G401.6 (cell line): ENCODE measurements around the gene ZEB2.

Experiments
- FAIRE-seq: peaks from 2 replicates; lab custom pipeline; 2012; peaks lifted over from hg19 to GRCh38; lab: Jason Lieb, UNC

Gene ZEB2

GRCh38 chr2:144449028-144449406 is 70.9 kb downstream of the ZEB2 start:
- FAIRE-seq: no peak

DNA sequence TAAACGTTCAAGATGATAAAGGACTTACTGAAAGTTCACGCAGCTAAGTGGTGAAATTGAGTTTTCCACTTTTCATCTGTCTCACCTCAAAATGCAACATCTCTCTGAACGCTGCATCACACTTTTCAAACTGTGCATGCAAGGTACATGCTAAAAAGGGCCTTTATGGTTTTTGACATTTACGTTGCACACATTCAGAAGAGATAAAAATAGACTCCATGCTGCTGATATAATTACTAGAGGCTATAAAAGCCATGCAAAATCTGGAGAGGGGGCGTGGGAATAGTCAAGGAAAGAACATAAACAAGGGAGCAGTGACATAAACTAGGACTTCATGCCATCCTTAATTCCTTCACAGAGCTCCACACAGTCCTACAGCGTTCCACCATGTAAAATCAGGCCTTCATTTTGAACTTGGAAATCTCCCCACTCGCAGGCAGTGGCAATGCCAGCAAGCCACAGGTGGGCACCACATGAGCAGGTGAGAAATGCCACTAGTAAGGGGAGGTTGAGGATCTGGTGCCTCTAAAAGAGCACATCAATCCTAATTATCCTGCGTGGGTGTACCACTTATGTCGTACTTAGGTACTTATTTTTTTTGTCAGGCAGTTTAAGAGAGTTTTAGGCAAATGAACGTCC is 71.4 kb downstream of the ZEB2 start:
- FAIRE-seq: no peak

GRCh38 chr2:144447535-144447934 is 72.4 kb downstream of the ZEB2 start:
- FAIRE-seq: no peak

DNA sequence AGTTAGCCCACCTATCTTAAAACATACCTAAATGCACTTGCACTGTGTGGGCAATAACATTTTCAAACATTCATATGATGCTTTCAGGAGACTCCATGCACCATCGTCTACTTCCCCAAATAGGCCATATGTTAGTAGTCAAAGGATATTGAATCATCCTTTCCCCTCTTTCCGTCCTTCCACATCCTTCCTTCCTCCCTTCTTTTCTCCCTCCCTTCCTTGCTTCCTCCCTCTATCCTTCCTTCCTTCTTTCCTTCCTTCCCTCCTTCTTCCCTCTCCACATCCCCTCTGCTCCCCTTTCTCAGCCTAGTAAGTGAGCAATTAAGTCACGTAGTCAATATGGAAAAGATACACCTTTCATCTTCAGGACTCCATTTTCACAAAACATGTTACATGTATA is 73.8 kb downstream of the ZEB2 start:
- no peak for FAIRE-seq

GRCh38 chr2:144445196-144445595 is 74.7 kb downstream of the ZEB2 start:
- no peak for FAIRE-seq

DNA sequence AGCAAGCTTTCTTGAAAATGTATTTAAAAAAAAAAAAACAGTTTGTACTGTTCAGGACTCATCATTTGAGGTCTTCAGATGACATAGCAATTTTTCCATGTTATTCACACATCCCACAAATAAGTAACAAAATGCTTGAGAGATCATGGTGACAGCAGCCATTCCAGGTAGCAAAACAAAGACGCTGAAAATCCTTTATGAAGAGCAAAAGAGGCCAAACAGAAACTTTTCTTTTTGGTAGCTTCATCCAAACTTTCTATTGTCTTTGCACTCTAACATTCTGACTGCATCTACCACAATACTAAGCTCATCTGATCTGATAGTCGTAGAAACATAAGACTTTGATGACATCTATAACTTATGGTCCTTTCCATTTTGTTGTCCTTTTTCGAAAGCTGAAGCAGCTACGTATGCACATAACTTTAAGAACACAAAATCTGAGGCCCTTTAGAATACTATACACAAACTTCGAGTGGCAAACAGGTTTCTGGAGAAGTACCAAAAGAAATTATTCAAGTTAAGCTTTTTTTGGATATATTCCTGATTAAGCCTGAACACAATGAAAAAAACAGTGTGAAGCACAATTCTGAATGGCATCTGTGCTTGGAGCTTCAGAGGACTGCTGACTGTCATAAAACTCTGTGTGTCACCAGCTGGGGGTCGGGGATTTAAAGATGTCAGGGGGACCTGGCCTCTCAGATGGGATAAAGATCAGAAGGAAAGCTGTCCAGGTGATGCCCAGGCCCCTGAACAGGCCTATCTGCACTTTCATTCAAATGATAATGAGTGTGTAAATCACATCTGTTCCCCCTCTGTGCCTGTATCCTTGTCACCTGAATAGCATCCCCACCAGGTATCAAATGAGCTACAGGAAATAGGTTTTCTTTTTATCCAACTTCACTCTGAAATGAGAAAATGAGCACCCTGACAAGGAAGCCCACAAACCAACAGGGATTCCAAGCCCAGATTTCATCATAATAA is 75.8 kb downstream of the ZEB2 start:
- no peak for FAIRE-seq

GRCh38 chr2:144441711-144442141 is 78.2 kb downstream of the ZEB2 start:
- FAIRE-seq: no peak

- FAIRE-seq: no peak
These were observed 79.9 kb downstream of the ZEB2 start for GRCh38 chr2:144439993-144440392.

- FAIRE-seq: no peak
These were observed 80.9 kb downstream of the ZEB2 start for GRCh38 chr2:144438801-144439631.

GRCh38 chr2:144437636-144438035 is 82.3 kb downstream of the ZEB2 start:
- no peak for FAIRE-seq

GRCh38 chr2:144434425-144435222 is 85.3 kb downstream of the ZEB2 start:
- FAIRE-seq: no peak

DNA sequence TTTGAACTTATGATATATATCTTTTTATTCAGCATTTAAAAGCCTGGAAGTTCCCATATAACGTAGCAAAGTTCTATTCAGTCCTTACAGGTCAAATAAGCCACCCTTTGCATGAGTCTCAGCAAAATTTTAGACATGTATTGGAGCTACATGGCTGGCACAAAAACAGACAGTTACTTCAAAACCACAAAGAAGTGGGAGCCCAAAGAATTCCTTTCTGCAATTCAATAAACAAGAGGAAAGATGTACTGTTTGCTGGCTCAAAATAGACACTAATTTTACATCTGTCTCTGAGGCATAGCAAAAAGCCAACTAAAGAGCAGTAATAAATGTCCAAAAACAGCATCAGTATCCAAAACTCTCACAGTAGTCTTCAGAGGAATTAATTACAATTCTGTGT is 87.0 kb downstream of the ZEB2 start:
- FAIRE-seq: no peak

GRCh38 chr2:144431998-144432397 is 87.9 kb downstream of the ZEB2 start:
- FAIRE-seq: no peak

- no peak for FAIRE-seq
These were observed 88.5 kb downstream of the ZEB2 start for GRCh38 chr2:144431392-144431783.

DNA sequence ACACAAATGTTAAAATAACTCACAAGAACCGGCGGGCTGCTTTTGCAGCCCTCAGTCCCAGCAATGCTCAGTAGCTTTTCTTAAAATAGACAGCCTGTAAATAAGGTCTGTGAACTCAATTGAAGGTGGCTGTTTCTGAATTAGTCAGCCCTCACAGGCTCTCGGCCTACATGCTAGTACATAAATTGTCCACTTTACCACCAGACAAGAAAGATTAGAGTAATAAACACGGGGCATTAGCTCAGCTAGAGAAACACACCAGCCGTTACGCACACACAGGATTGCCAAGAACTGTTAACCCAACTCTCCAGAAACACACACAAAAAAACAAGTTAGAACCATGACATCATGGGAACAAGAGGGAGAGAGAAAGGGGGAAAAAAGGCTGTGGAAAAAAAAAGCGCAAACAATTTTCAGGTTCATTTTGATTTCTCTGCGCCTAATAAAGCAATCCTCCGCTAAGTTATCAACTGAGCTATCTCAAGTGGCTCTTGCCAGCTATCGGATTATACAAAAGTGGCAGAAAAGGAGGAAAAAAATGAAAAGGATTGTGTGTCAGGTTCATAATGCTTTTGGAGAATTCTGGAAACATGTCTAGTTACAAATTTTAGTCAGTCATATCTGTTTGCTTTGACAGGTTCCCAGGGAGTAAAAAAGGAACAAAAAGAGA is 89.1 kb downstream of the ZEB2 start:
- no peak for FAIRE-seq

DNA sequence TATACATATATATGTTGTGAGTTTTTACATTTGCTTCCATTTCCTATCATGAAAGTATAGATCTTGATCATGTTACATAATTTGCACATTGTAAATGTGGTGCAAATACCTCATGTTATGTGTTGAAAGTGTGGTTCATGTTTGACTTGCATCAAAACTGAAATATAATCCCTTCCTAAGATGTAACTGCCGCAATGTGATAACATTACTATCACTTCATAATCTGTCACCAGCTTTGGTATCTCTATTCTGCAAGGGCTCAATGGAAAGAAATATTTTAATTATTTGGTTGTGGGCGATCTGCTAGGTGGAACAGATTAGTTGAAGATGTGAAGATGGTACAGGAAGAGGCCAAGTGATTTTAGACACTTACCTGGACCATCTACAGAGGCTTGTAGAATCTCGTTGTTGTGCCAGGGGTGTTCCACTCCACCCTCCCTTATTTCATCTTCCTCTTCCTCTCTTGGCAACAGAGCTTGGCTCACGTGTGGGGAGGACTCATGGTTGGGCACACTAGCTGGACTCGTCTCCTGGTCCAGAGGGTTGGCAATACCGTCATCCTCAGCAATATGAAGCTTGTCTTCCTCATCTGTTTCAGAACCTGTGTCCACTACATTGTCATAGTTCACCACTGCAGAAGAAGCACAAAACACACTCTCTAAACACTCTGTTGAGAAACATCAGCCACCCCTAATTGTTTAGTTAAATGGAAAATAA is 90.4 kb downstream of the ZEB2 start:
- FAIRE-seq: no peak

DNA sequence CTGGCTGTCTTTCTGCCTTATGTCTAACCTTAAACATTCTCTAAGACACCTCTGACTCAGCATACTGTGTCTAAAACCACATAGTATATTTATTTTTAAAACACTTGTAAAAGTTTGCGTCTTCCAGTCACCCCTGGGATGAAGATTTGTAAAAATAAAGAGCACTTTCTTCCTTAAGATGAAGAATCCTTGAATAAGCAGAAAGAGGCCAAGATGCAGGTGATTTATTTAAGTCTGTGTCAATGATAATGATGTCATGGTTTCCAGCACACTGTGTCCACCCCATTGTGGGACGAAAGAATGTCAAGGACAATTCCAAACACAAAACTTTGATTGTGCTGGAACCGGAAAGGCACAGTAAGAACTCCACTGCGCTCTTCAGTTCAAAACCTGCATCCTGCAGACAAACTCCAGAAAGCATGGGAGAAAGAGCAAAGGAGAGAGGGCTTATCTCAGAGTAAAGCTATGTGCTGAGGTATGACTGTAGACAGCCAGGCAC is 92.9 kb downstream of the ZEB2 start:
- FAIRE-seq: no peak

GRCh38 chr2:144426355-144426754 is 93.6 kb downstream of the ZEB2 start:
- FAIRE-seq: no peak

- FAIRE-seq: no peak
These were observed 95.2 kb downstream of the ZEB2 start for GRCh38 chr2:144424559-144425240.
